ENCODE data around the gene CACNG7.

Gene CACNG7

GRCh38 chr19:53953383-53953782, 44.3 kb downstream of the CACNG7 start:
- no peak for DNase-seq (ENCODE audit: low read depth)

- DNase-seq (ENCODE audit: low read depth): no peak
These were observed 48.5 kb downstream of the CACNG7 start for GRCh38 chr19:53957448-53958167.

- no peak for DNase-seq (ENCODE audit: low read depth)
These were observed 49.1 kb downstream of the CACNG7 start for GRCh38 chr19:53958168-53958571.

- no peak for DNase-seq (ENCODE audit: low read depth)
These were observed 50.0 kb downstream of the CACNG7 start for GRCh38 chr19:53958823-53959757.

- DNase-seq (ENCODE audit: low read depth): no peak
These were observed 51.1 kb downstream of the CACNG7 start for GRCh38 chr19:53960187-53960586.

GRCh38 chr19:53960886-53961285, 51.8 kb downstream of the CACNG7 start:
- no peak for DNase-seq (ENCODE audit: low read depth)

- no peak for DNase-seq (ENCODE audit: low read depth)
These were observed 52.7 kb downstream of the CACNG7 start for GRCh38 chr19:53961523-53962356.

GRCh38 chr19:53962887-53963431, 53.9 kb downstream of the CACNG7 start, which contains the start of gene CACNG8:
CACNG8 (plus strand) TSS chr19:53962937.
- DNase-seq (ENCODE audit: low read depth): no peak

GRCh38 chr19:53965091-53965490, 56.0 kb downstream of the CACNG7 start:
- no peak for DNase-seq (ENCODE audit: low read depth)

GRCh38 chr19:53966931-53967330, 57.9 kb downstream of the CACNG7 start:
- DNase-seq (ENCODE audit: low read depth): no peak

GRCh38 chr19:53969366-53969765, 60.3 kb downstream of the CACNG7 start:
- DNase-seq (ENCODE audit: low read depth): no peak

GRCh38 chr19:53971673-53972072, 62.6 kb downstream of the CACNG7 start:
- DNase-seq (ENCODE audit: low read depth): no peak

GRCh38 chr19:53977429-53977990, 68.4 kb downstream of the CACNG7 start:
- peak; percentile 77 for DNase-seq (ENCODE audit: low read depth)

GRCh38 chr19:53977991-53978731, 69.1 kb downstream of the CACNG7 start:
- peak; percentile 79 for DNase-seq (ENCODE audit: low read depth)

- no peak for DNase-seq (ENCODE audit: low read depth)
These were observed 70.1 kb downstream of the CACNG7 start for GRCh38 chr19:53978975-53979801.

GRCh38 chr19:53980539-53981375, 71.7 kb downstream of the CACNG7 start:
- DNase-seq (ENCODE audit: low read depth): no peak

GRCh38 chr19:53981376-53981951, 72.4 kb downstream of the CACNG7 start:
- DNase-seq (ENCODE audit: low read depth): no peak

- DNase-seq (ENCODE audit: low read depth): no peak
These were observed 72.9 kb downstream of the CACNG7 start for GRCh38 chr19:53982001-53982451.
